HCT116 (cell line): Measurements from ENCODE around the gene EXOC6B.

Experiments used
- ATF3 ChIP-seq: IDR thresholded peaks from 2 replicates; pipeline ENCODE4 v1.6.1; 2012
- CEBPB ChIP-seq: IDR thresholded peaks from 2 replicates; pipeline ENCODE4 v1.6.1; 2012; ENCODE audit warnings: low read depth
- CTCF ChIP-seq, 3 experiments: fragments of 200-600 bp in 1 of 3; sonication (generic) in 1 of 3; IDR thresholded peaks in 2 of 3; conservative IDR thresholded peaks in 1 of 3; 2 replicates each; pipeline ENCODE4 v1.5.1; 2012 to 2017; ENCODE audit warnings: low read depth in 2 of 3, low read length in 2 of 3, antibody characterized with exemption in 1 of 3, borderline replicate concordance in 1 of 3, control low read depth in 1 of 3, mild to moderate bottlenecking in 1 of 3, mixed read lengths in 1 of 3, mixed run types in 1 of 3, moderate library complexity in 1 of 3; ENCODE audit not compliant: insufficient read depth in 1 of 3
- EZH2 ChIP-seq: fragments of 200-600 bp; sonication (generic); IDR thresholded peaks from 2 replicates; pipeline ENCODE4 v1.6.1; 2017; ENCODE audit warnings: antibody characterized with exemption, mixed run types
- EZH2phosphoT487 ChIP-seq: fragments of 200-600 bp; IDR thresholded peaks from 2 replicates; pipeline ENCODE4 v1.6.1; 2018; ENCODE audit warnings: antibody characterized with exemption, borderline replicate concordance
- MAX ChIP-seq: IDR thresholded peaks from 2 replicates; pipeline ENCODE4 v1.6.1; 2012
- POLR2A ChIP-seq: IDR thresholded peaks from 2 replicates; pipeline ENCODE4 v1.7.0; 2011; ENCODE audit warnings: borderline replicate concordance; ENCODE audit not compliant: insufficient read depth, insufficient read length; ENCODE audit errors: extremely low read depth
- POLR2AphosphoS5 ChIP-seq: IDR thresholded peaks from 2 replicates; pipeline ENCODE4 v1.6.1; 2011; ENCODE audit warnings: mild to moderate bottlenecking, low read depth, low read length, moderate library complexity
- RAD21 ChIP-seq: IDR thresholded peaks from 2 replicates; pipeline ENCODE4 v1.6.1; 2012; ENCODE audit warnings: low read depth, mild to moderate bottlenecking
- REST ChIP-seq: IDR thresholded peaks from 2 replicates; pipeline ENCODE4 v1.6.1; 2012; ENCODE audit warnings: low read depth
- SP1 ChIP-seq: IDR thresholded peaks from 2 replicates; pipeline ENCODE4 v1.6.1; 2012; ENCODE audit warnings: low read depth
- SRF ChIP-seq: IDR thresholded peaks from 2 replicates; pipeline ENCODE4 v1.6.1; 2012; ENCODE audit warnings: low read depth
- TCF7L2 ChIP-seq: IDR thresholded peaks from 2 replicates; pipeline ENCODE4 v1.7.0; 2011; ENCODE audit warnings: borderline replicate concordance, inconsistent platforms; ENCODE audit not compliant: insufficient read depth, insufficient read length; ENCODE audit errors: extremely low read depth

GRCh38 chr2:72708236-72708635 is 117.6 kb downstream of the EXOC6B start:
- no peak for TF ChIP-seq REST
- no peak for TF ChIP-seq POLR2A
- TF ChIP-seq CTCF (IDR thresholded peaks at IDR 0.05 in 2 of 3, conservative IDR thresholded peaks at IDR 0.05 in 1 of 3; ENCODE audit: borderline replicate concordance in 1 of 3, insufficient read depth in 1 of 3, low read depth in 2 of 3, low read length in 2 of 3) = no peak
- no peak for TF ChIP-seq POLR2AphosphoS5
- TF ChIP-seq RAD21 = no peak
- no peak for TF ChIP-seq CEBPB
- TF ChIP-seq TCF7L2 = no peak
- TF ChIP-seq SP1 = no peak
- no peak for TF ChIP-seq EZH2phosphoT487
- TF ChIP-seq SRF = no peak
- no peak for TF ChIP-seq EZH2
- TF ChIP-seq MAX = no peak
- no peak for TF ChIP-seq ATF3
